DOHH2 (cell line): ENCODE results near the gene TTC39A.

ENCODE experiments used
- H3F3A ChIP-seq: fragments of 200-600 bp; sonication (generic), shearing (Covaris generic); 2 replicates; pipeline ENCODE4 v1.6.0; 2016; ENCODE audit warnings: antibody characterized with exemption, mild to moderate bottlenecking; ENCODE audit not compliant: control insufficient read depth, insufficient read depth
- H3K27ac ChIP-seq: fragments of 200-600 bp; sonication (generic); 2 replicates; pipeline ENCODE4 v1.5.1; 2014; ENCODE audit warnings: low read depth, mild to moderate bottlenecking, low read length, moderate library complexity
- H3K27me3 ChIP-seq: fragments of 200-600 bp; sonication (generic); 2 replicates; pipeline ENCODE4 v1.6.1; 2014; ENCODE audit warnings: mild to moderate bottlenecking, low read length, mixed read lengths; ENCODE audit not compliant: control insufficient read depth
- H3K36me3 ChIP-seq: fragments of 200-600 bp; sonication (generic); 2 replicates; pipeline ENCODE4 v1.6.1; 2014; ENCODE audit warnings: mild to moderate bottlenecking, low read length, moderate library complexity, mixed read lengths; ENCODE audit not compliant: control insufficient read depth
- H3K4me1 ChIP-seq: fragments of 200-600 bp; sonication (generic); 2 replicates; pipeline ENCODE4 v1.6.1; 2014; ENCODE audit warnings: mild to moderate bottlenecking, low read length, mixed read lengths; ENCODE audit not compliant: control insufficient read depth
- H3K4me2 ChIP-seq: fragments of 200-600 bp; sonication (generic); 2 replicates; pipeline ENCODE4 v1.6.0; 2014; ENCODE audit warnings: mild to moderate bottlenecking, low read length, moderate library complexity
- H3K4me3 ChIP-seq: fragments of 200-600 bp; sonication (generic); 2 replicates; pipeline ENCODE4 v1.5.1; 2014; ENCODE audit warnings: mild to moderate bottlenecking, low read length, mixed read lengths
- H3K79me2 ChIP-seq: fragments of 200-600 bp; sonication (generic); 2 replicates; pipeline ENCODE4 v1.6.1; 2014; ENCODE audit warnings: mild to moderate bottlenecking, low read length, mixed read lengths; ENCODE audit not compliant: control insufficient read depth
- H3K9me2 ChIP-seq: fragments of 200-600 bp; sonication (generic); replicated peaks from 2 replicates; pipeline ENCODE4 v1.6.1; 2014; ENCODE audit warnings: mild to moderate bottlenecking, low read length, mixed read lengths; ENCODE audit not compliant: control insufficient read depth
- H3K9me3 ChIP-seq: fragments of 200-600 bp; sonication (generic); 2 replicates; pipeline ENCODE4 v1.6.1; 2014; ENCODE audit warnings: antibody characterized with exemption, low read length, mixed read lengths; ENCODE audit not compliant: control insufficient read depth, insufficient read depth
- H4K20me1 ChIP-seq: fragments of 200-600 bp; sonication (generic); 2 replicates; pipeline ENCODE4 v1.6.0; 2014; ENCODE audit warnings: low read depth, mild to moderate bottlenecking, antibody characterized with exemption, low read length, moderate library complexity; ENCODE audit not compliant: control insufficient read depth, insufficient read depth
- EZH2phosphoT487 ChIP-seq: fragments of 200-600 bp; sonication (generic); IDR thresholded peaks from 2 replicates; pipeline ENCODE4 v1.6.1; 2017; ENCODE audit warnings: borderline replicate concordance, mild to moderate bottlenecking, antibody characterized with exemption, low read length, moderate library complexity, mixed read lengths
- TF ChIP-seq, protein P1 (sequence below): fragments of 200-600 bp; sonication (generic); IDR thresholded peaks from one replicate; pipeline ENCODE4 v1.5.1; 2014; ENCODE audit warnings: antibody characterized with exemption, mild to moderate bottlenecking, low read depth, low read length; ENCODE audit not compliant: poor library complexity, severe bottlenecking

TTC39A gene

DNA sequence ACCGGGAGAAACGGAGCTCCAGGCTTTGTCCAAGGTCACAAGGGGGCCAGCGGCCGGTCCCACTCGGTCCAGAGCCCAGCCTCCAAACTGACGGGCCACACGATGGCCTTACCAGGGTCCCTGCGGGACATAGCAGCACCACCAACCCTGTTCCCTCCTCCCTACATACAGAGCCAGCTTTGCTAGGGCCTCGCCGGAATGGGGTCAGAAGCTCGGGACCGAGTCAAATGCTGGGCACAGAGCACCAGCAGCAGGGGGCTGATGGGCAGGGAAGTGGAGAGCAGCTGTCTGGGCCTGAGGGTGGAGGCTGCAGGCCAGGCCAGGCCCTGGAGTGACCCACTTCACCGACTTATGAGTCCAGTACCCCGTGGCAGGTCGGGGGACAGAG, 14.9 kb upstream of the TTC39A start:
- peaks cover 11% of the 10 kb centered on the region; the same call in 1 of the 2 replicates for H3F3A ChIP-seq
- H3K27me3 ChIP-seq, result peaks cover 45% of the 10 kb centered on the region
- H3K4me2 ChIP-seq, result no peak overlapping the region
- H4K20me1 ChIP-seq, result no peaks in the 10 kb centered on the region
- no peak overlapping the region for H3K4me3 ChIP-seq
- H3K4me1 ChIP-seq, result 0 out of 2 replicates have a peak, but pooled peaks cover 5% of the 10 kb centered on the region
- H3K36me3 ChIP-seq, result no peaks in the 10 kb centered on the region
- no peaks in the 10 kb centered on the region for H3K9me3 ChIP-seq
- no peaks in the 10 kb centered on the region for H3K9me2 ChIP-seq
- H3K79me2 ChIP-seq, result no peaks in the 10 kb centered on the region
- H3K27ac ChIP-seq, result no peak overlapping the region
- TF ChIP-seq EZH2phosphoT487, result no peak
- TF ChIP-seq, protein P1, sequence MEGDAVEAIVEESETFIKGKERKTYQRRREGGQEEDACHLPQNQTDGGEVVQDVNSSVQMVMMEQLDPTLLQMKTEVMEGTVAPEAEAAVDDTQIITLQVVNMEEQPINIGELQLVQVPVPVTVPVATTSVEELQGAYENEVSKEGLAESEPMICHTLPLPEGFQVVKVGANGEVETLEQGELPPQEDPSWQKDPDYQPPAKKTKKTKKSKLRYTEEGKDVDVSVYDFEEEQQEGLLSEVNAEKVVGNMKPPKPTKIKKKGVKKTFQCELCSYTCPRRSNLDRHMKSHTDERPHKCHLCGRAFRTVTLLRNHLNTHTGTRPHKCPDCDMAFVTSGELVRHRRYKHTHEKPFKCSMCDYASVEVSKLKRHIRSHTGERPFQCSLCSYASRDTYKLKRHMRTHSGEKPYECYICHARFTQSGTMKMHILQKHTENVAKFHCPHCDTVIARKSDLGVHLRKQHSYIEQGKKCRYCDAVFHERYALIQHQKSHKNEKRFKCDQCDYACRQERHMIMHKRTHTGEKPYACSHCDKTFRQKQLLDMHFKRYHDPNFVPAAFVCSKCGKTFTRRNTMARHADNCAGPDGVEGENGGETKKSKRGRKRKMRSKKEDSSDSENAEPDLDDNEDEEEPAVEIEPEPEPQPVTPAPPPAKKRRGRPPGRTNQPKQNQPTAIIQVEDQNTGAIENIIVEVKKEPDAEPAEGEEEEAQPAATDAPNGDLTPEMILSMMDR, result no peak

DNA sequence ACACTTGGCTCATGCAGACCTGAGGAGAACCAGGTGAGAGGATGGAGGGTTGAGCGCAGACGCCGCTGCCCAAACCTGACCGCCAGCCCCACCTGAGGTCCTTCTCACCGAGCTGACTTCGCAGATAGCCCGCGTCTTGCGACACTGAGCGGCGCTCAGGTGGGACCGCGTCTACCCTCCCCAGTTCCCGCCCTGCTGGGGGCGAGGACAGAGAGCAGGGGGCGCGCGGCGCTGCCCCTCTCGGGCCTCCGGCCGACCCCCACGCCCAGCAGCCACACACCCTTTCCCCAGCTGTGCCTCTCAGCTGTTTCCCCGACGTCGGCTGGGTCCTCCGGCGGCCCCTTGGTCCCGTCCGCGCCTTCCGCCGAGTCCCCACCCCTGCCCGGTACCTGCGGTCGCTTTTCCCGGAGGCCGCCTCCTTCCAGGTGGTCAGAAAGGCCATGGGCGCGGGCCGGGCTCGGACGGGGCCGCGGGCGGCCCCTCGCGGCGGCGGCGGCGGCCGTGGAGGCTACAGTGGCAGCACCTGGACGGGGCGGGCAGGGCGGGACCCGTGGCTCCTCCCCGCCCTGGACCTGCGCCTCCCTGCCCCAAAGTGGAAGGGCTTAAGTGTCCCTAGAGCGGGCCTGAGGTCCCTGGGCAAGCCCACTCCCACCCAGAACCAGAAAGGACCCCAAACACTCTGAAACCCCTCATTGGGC, 14.4 kb upstream of the TTC39A start:
- H3K79me2 ChIP-seq, result no peaks in the 10 kb centered on the region
- no peak overlapping the region for H3K4me3 ChIP-seq
- no peak overlapping the region for H3K4me2 ChIP-seq
- H3K27me3 ChIP-seq, result peaks cover 45% of the 10 kb centered on the region
- H3K9me2 ChIP-seq, result no peaks in the 10 kb centered on the region
- TF ChIP-seq, protein P1, result no peak
- TF ChIP-seq EZH2phosphoT487, result no peak
- H3F3A ChIP-seq, result peaks cover 11% of the 10 kb centered on the region; the same call in 1 of the 2 replicates
- no peaks in the 10 kb centered on the region for H3K9me3 ChIP-seq
- H3K27ac ChIP-seq, result no peak overlapping the region
- H3K4me1 ChIP-seq, result 0 out of 2 replicates have a peak, but pooled peaks cover 5% of the 10 kb centered on the region
- no peaks in the 10 kb centered on the region for H4K20me1 ChIP-seq
- no peaks in the 10 kb centered on the region for H3K36me3 ChIP-seq

DNA sequence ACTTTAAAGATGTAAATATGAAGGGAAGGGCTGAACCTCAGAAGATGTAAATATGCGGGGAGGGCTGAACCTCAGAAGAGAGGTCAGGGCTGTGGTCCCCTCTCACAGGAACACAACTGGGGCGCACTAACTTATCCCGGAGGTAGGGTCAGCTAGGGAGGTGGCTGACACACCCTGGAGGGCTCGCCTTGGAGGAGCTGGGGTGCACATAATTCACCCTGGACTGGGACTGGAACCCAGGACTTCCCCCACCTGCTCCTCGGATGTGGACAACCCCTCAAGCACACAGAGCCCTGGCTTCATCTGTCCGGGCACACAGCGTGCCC, 13.9 kb upstream of the TTC39A start:
- Histone ChIP-seq H3K36me3 (no peaks in the 10 kb centered on the region), H3K27ac (no peak overlapping the region), H3K4me3 (no peak overlapping the region), H3K4me1 (0 out of 2 replicates have a peak, but pooled peaks cover 5% of the 10 kb centered on the region), H3F3A (peaks cover 11% of the 10 kb centered on the region; the same call in 1 of the 2 replicates), H3K27me3 (peaks cover 45% of the 10 kb centered on the region), H3K4me2 (no peak overlapping the region), H3K9me3 (no peaks in the 10 kb centered on the region), H3K9me2 (no peaks in the 10 kb centered on the region), H3K79me2 (no peaks in the 10 kb centered on the region), H4K20me1 (no peaks in the 10 kb centered on the region)
- TF ChIP-seq EZH2phosphoT487, result no peak
- TF ChIP-seq, protein P1, result no peak
